PC-3 (cell line): ENCODE data around the gene NEDD4. TPM values are rescaled to one million over a fixed set of nuclear protein-coding genes. Genes with fewer than 3 reads are reported as not detected.

ENCODE experiments used
- ATAC-seq: fragments of 200-7000 bp; cut with Tn5 transposase; 2 replicates; pipeline ENCODE4 v1.9.1; 2020; ENCODE audit warnings: mild to moderate bottlenecking, moderate library complexity
- BruUV-seq: library from RNA; stranded (reverse); fragments of 400-500 nt; replicated peaks from 2 replicates; lab custom pipeline; 2021; lab: Mats Ljungman, UMichigan
- CTCF ChIA-PET: fragments of 300-600 bp; sonication (Branson Sonifier 250); formaldehyde crosslinking; loops from one replicate; lab custom pipeline; 2022; ENCODE audit warnings: antibody characterized with exemption; lab: Charles Lee
- POLR2A ChIA-PET: fragments of 300-600 bp; sonication (Branson Sonifier 250); formaldehyde crosslinking; loops from one replicate; lab custom pipeline; 2022; ENCODE audit warnings: antibody characterized with exemption; ENCODE audit not compliant: unreplicated experiment; lab: Charles Lee
- DNase-seq: peaks from one replicate; pipeline ENCODE4 v3.0.0-alpha.2; 2015
- H2AFZ ChIP-seq: fragments of 300-600 bp; sonication (generic); 2 replicates; pipeline ENCODE4 v1.6.0; 2016; ENCODE audit warnings: antibody characterized with exemption, low read length
- H3F3A ChIP-seq: fragments of 300-600 bp; sonication (generic); one replicate; pipeline ENCODE4 v1.6.0; 2017; ENCODE audit warnings: antibody characterized with exemption, low read length, control low read depth, mild to moderate bottlenecking; ENCODE audit not compliant: unreplicated experiment
- H3K27ac ChIP-seq: fragments of 300-600 bp; sonication (generic); 2 replicates; pipeline ENCODE4 v1.5.1; 2016; ENCODE audit warnings: mild to moderate bottlenecking, low read length
- H3K27me3 ChIP-seq: fragments of 300-600 bp; sonication (generic); 2 replicates; pipeline ENCODE4 v1.6.1; 2016; ENCODE audit warnings: low read length, mixed read lengths
- H3K36me3 ChIP-seq: fragments of 300-600 bp; sonication (generic); 2 replicates; pipeline ENCODE4 v1.6.1; 2016; ENCODE audit warnings: low read depth, mixed run types, low read length, mixed read lengths
- H3K4me1 ChIP-seq: fragments of 300-600 bp; sonication (generic); 2 replicates; pipeline ENCODE4 v1.5.1; 2016; ENCODE audit warnings: low read length; ENCODE audit not compliant: insufficient read depth
- H3K4me2 ChIP-seq: fragments of 300-600 bp; sonication (generic); 2 replicates; pipeline ENCODE4 v1.6.0; 2016; ENCODE audit warnings: low read length
- H3K4me3 ChIP-seq: fragments of 300-600 bp; sonication (generic); 2 replicates; pipeline ENCODE4 v1.5.1; 2016; ENCODE audit warnings: mild to moderate bottlenecking, low read length, mixed read lengths
- H3K79me2 ChIP-seq: fragments of 300-600 bp; sonication (generic); 2 replicates; pipeline ENCODE4 v1.6.1; 2017; ENCODE audit warnings: low read length, mixed read lengths
- H3K9ac ChIP-seq: fragments of 300-600 bp; sonication (generic); 2 replicates; pipeline ENCODE4 v1.6.0; 2016; ENCODE audit warnings: mild to moderate bottlenecking, low read length
- H3K9me2 ChIP-seq: fragments of 300-600 bp; sonication (generic); replicated peaks from 2 replicates; pipeline ENCODE4 v1.6.1; 2016; ENCODE audit warnings: mixed run types, low read length, mixed read lengths
- H3K9me3 ChIP-seq: fragments of 300-600 bp; sonication (generic); 2 replicates; pipeline ENCODE4 v1.6.1; 2016; ENCODE audit warnings: low read length, mixed read lengths
- H4K20me1 ChIP-seq: fragments of 300-600 bp; sonication (generic); 2 replicates; pipeline ENCODE4 v1.6.1; 2016; ENCODE audit warnings: low read length, mixed read lengths
- CTCF ChIP-seq: fragments of 300-600 bp; sonication (generic); conservative IDR thresholded peaks from 2 replicates; pipeline ENCODE4 v1.5.1; 2017; ENCODE audit warnings: antibody characterized with exemption, low read depth, mild to moderate bottlenecking, low read length
- EZH2 ChIP-seq: fragments of 300-600 bp; sonication (generic); IDR thresholded peaks from one replicate; pipeline ENCODE4 v1.6.1; 2017; ENCODE audit warnings: antibody characterized with exemption, mild to moderate bottlenecking, low read length; ENCODE audit not compliant: unreplicated experiment
- EZH2phosphoT487 ChIP-seq: fragments of 300-600 bp; sonication (generic); IDR thresholded peaks from 2 replicates; pipeline ENCODE4 v1.6.1; 2018; ENCODE audit warnings: mild to moderate bottlenecking, antibody characterized with exemption, low read length, borderline replicate concordance
- intact Hi-C: fragments of 100-400 bp; cut with micrococcal nuclease; formaldehyde crosslinking; loops from 2 replicates; pipeline ENCODE4 v1.9.0; 2023
- total RNA-seq: library from RNA; depleted of rRNA; stranded (reverse); fragments of >200 nt; gene quantifications from 2 replicates; pipeline ENCODE4 v1.2.3, GENCODE V29; 2014

The NEDD4 gene
- total RNA-seq, 1 experiment from 2014 or later = 9.6 TPM

- H3K27me3 ChIP-seq = no peaks in the 10 kb centered on the region
- H3K9me3 ChIP-seq = no peaks in the 10 kb centered on the region
- H3K4me3 ChIP-seq = peak overlapping the region; percentile 36; the same call in 1 of the 2 replicates
- TF ChIP-seq EZH2 (no peak), EZH2phosphoT487 (no peak), CTCF (no peak)
- BruUV-seq = no TSS peak
- peaks cover 37% of the 10 kb centered on the region for H3K4me1 ChIP-seq
- H4K20me1 ChIP-seq = no peaks in the 10 kb centered on the region
- peak overlapping the region; percentile 25; the same call in 1 of the 2 replicates for H2AFZ ChIP-seq
- DNase-seq (peak; percentile 97), ATAC-seq (peak; percentile 93)
- CTCF ChIA-PET = interaction anchor here (1.3 kb wide), 1 partner anchor 10 kb away, joined by 7 read pairs; no protein-coding TSS in a partner anchor
- H3K9ac ChIP-seq = peak overlapping the region; percentile 41
- H3K36me3 ChIP-seq = no peaks in the 10 kb centered on the region
- POLR2A ChIA-PET = interaction anchor here (0.6 to 0.7 kb wide), 3 partner anchors 157 to 583 kb away, joined by 3 to 7 read pairs (median 4); no protein-coding TSS in a partner anchor
- peak overlapping the region; percentile 72 for H3K4me2 ChIP-seq
- no peaks in the 10 kb centered on the region for H3K9me2 ChIP-seq
- H3K79me2 ChIP-seq = no peaks in the 10 kb centered on the region
- intact Hi-C loops = loop anchor here (1.0 kb wide), 1 partner anchor 11 kb away; no protein-coding TSS in a partner anchor
- H3K27ac ChIP-seq = peak overlapping the region; percentile 90
- peaks cover 16% of the 10 kb centered on the region for H3F3A ChIP-seq
Observed at GRCh38 chr15:55907797-55908196, 85.6 kb downstream of the NEDD4 start.

- intact Hi-C loops = no loop called here
- no peaks in the 10 kb centered on the region for H3K79me2 ChIP-seq
- H3K36me3 ChIP-seq = no peaks in the 10 kb centered on the region
- no peaks in the 10 kb centered on the region for H3K27me3 ChIP-seq
- ChIA-PET POLR2A (no interaction called here), CTCF (no interaction called here)
- H2AFZ ChIP-seq = no peak overlapping the region
- DNase-seq = no peak
- no peaks in the 10 kb centered on the region for H3F3A ChIP-seq
- H4K20me1 ChIP-seq = no peaks in the 10 kb centered on the region
- H3K4me2 ChIP-seq = no peak overlapping the region
- H3K4me1 ChIP-seq = peaks cover 8% of the 10 kb centered on the region; the same call in 1 of the 2 replicates
- no peak for TF ChIP-seq CTCF
- no peak for TF ChIP-seq EZH2
- no peak for TF ChIP-seq EZH2phosphoT487
- H3K9me3 ChIP-seq = no peaks in the 10 kb centered on the region
- no peak overlapping the region for H3K4me3 ChIP-seq
- BruUV-seq = no TSS peak
- H3K27ac ChIP-seq = no peak overlapping the region
- no peak for ATAC-seq
- no peaks in the 10 kb centered on the region for H3K9me2 ChIP-seq
- no peak overlapping the region for H3K9ac ChIP-seq
Observed at GRCh38 chr15:55902981-55903380, 90.4 kb downstream of the NEDD4 start.

GRCh38 chr15:55900019-55900418 is 93.4 kb downstream of the NEDD4 start:
- POLR2A ChIA-PET = interaction anchor here (0.6 kb wide), 1 partner anchor 27 kb away, joined by 3 read pairs; no protein-coding TSS in a partner anchor
- Histone ChIP-seq H3K4me3 (no peak overlapping the region), H3K79me2 (no peaks in the 10 kb centered on the region), H3F3A (no peaks in the 10 kb centered on the region), H3K9ac (no peak overlapping the region), H3K4me1 (peaks cover 7% of the 10 kb centered on the region), H3K36me3 (no peaks in the 10 kb centered on the region), H3K27me3 (no peaks in the 10 kb centered on the region), H3K9me3 (no peaks in the 10 kb centered on the region), H3K4me2 (no peak overlapping the region), H3K9me2 (no peaks in the 10 kb centered on the region), H3K27ac (no peak overlapping the region), H4K20me1 (no peaks in the 10 kb centered on the region), H2AFZ (no peak overlapping the region)
- BruUV-seq = no TSS peak
- no peak for ATAC-seq
- no peak for TF ChIP-seq CTCF
- no peak for TF ChIP-seq EZH2
- TF ChIP-seq EZH2phosphoT487 = no peak
- DNase-seq = no peak
- CTCF ChIA-PET = no interaction called here
- intact Hi-C loops = no loop called here
